SHP77 (cell line): ENCODE measurements around the gene CRMP1.

Experiments used
- DNase-seq, 2 experiments: peaks; one replicate each; lab custom pipeline; 2025; lab: John Stamatoyannopoulos, UW

CRMP1 gene

GRCh38 chr4:5919571-5919970 is 26.7 kb upstream of the CRMP1 start:
- no peak for DNase-seq

- no peak for DNase-seq
Measured at GRCh38 chr4:5919044-5919443, 26.2 kb upstream of the CRMP1 start.

GRCh38 chr4:5918331-5918985 is 25.6 kb upstream of the CRMP1 start:
- no peak for DNase-seq

GRCh38 chr4:5917672-5918071 is 24.8 kb upstream of the CRMP1 start:
- no peak for DNase-seq

- no peak for DNase-seq
Measured at GRCh38 chr4:5916229-5916628, 23.3 kb upstream of the CRMP1 start.

GRCh38 chr4:5913454-5913853 is 20.6 kb upstream of the CRMP1 start:
- no peak for DNase-seq

GRCh38 chr4:5912614-5913019 is 19.7 kb upstream of the CRMP1 start:
- DNase-seq = peak in 1 of 2 experiments; percentile 10

GRCh38 chr4:5908876-5909427 is 16.1 kb upstream of the CRMP1 start:
- DNase-seq = no peak

GRCh38 chr4:5906191-5906590 is 13.3 kb upstream of the CRMP1 start:
- DNase-seq = no peak

- DNase-seq = no peak
Measured at GRCh38 chr4:5905714-5906113, 12.8 kb upstream of the CRMP1 start.

- no peak for DNase-seq
Measured at GRCh38 chr4:5900844-5901243, 8.0 kb upstream of the CRMP1 start.

GRCh38 chr4:5899881-5900280 is 7.0 kb upstream of the CRMP1 start:
- DNase-seq = no peak

GRCh38 chr4:5899396-5899795 is 6.5 kb upstream of the CRMP1 start:
- DNase-seq = no peak

GRCh38 chr4:5897674-5898073 is 4.8 kb upstream of the CRMP1 start:
- no peak for DNase-seq

GRCh38 chr4:5895287-5895686 is 2.4 kb upstream of the CRMP1 start:
- DNase-seq = no peak

GRCh38 chr4:5894266-5894665 is 1.4 kb upstream of the CRMP1 start:
- no peak for DNase-seq

GRCh38 chr4:5893591-5893990 is 705 bp upstream of the CRMP1 start:
- no peak for DNase-seq

GRCh38 chr4:5892323-5893003 is 423 bp downstream of the CRMP1 start:
- DNase-seq = no peak

GRCh38 chr4:5891563-5892322 is 1.1 kb downstream of the CRMP1 start:
- DNase-seq = no peak

GRCh38 chr4:5890063-5890727 is 2.7 kb downstream of the CRMP1 start:
- peak; percentile 66 to 89 for DNase-seq

GRCh38 chr4:5889002-5889696 is 3.7 kb downstream of the CRMP1 start:
- DNase-seq = no peak
